ENCODE measurements around the gene SETD1A.

SETD1A gene

DNA sequence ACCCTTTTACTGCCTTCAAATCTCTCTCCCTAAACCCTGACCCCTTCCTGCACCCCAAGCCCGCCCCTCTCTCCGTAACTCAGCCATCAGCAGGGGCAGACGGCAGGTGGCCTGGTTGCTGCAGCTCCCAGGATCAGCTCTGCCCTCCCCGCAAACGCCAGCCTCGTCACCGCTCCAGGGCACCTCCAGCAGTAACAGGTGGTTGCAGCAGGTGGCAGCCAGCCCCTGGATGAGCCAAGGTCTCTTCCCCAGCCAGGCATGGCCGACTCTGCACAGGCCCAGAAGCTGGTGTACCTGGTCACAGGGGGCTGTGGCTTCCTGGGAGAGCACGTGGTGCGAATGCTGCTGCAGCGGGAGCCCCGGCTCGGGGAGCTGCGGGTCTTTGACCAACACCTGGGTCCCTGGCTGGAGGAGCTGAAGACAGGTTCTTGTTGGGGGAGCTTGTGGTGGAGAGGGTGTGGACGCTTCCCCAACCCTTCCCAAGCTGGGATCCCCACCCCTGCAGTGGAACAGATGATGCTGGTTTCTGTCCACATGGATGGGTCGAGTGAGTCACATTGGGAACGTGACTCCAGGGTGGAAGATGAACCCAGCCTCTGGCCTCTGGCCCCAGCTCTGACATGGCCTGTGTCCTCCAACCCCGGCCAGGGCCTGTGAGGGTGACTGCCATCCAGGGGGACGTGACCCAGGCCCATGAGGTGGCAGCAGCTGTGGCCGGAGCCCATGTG is 28.0 kb downstream of the SETD1A start:
- Histone ChIP-seq H3K4me3 (ENCODE audit: control insufficient read depth in 1 of 7, extremely low read depth in 1 of 7, insufficient read depth in 4 of 7, low read depth in 2 of 7, low read length in 6 of 7) (peak overlapping the region in 3 of 7 experiments; percentile 54 to 78 (median 65)), H3K27ac (ENCODE audit: insufficient read depth in 1 of 2, low read depth in 1 of 2, low read length in 2 of 2, poor library complexity in 1 of 2, severe bottlenecking in 2 of 2) (no peak overlapping the region), H3K27me3 (replicated peaks in 2 of 5; ENCODE audit: control insufficient read depth in 4 of 5, insufficient read depth in 5 of 5, low read length in 4 of 5) (no peaks in the 10 kb centered on the region), H3K9me3 (ENCODE audit: control extremely low read depth in 1 of 5, control insufficient read depth in 4 of 5, insufficient read depth in 2 of 5, low read depth in 1 of 5, low read length in 4 of 5) (no peaks in the 10 kb centered on the region), H3K36me3 (ENCODE audit: control insufficient read depth in 4 of 4, insufficient read depth in 4 of 4, low read length in 3 of 4) (peaks cover 7 to 50% (median 33%) of the 10 kb centered on the region in 4 experiments), H3K4me1 (ENCODE audit: control extremely low read depth in 1 of 4, control insufficient read depth in 4 of 4, insufficient read depth in 4 of 4, low read length in 3 of 4) (peaks cover 0 to 21% (median 11%) of the 10 kb centered on the region in 4 experiments)
- DNase-seq = peak in 2 of 3 donors; percentile 51 to 57
- ChIA-PET POLR2A (interaction anchor here (0.6 to 1.0 kb wide), 3 partner anchors 15 to 474 kb away, joined by 3 read pairs; partner anchors contain the start of genes ARMC5 and PHKG2), CTCF (interaction anchor here (0.8 to 5.4 kb wide), 30 partner anchors 8 to 313 kb away, joined by 3 to 40 read pairs (median 4); partner anchors contain the start of genes STX4 and VKORC1)
- 83% methylated on average over 14 of the region's 20 CpGs for WGBS (ENCODE audit: insufficient coverage)

DNA sequence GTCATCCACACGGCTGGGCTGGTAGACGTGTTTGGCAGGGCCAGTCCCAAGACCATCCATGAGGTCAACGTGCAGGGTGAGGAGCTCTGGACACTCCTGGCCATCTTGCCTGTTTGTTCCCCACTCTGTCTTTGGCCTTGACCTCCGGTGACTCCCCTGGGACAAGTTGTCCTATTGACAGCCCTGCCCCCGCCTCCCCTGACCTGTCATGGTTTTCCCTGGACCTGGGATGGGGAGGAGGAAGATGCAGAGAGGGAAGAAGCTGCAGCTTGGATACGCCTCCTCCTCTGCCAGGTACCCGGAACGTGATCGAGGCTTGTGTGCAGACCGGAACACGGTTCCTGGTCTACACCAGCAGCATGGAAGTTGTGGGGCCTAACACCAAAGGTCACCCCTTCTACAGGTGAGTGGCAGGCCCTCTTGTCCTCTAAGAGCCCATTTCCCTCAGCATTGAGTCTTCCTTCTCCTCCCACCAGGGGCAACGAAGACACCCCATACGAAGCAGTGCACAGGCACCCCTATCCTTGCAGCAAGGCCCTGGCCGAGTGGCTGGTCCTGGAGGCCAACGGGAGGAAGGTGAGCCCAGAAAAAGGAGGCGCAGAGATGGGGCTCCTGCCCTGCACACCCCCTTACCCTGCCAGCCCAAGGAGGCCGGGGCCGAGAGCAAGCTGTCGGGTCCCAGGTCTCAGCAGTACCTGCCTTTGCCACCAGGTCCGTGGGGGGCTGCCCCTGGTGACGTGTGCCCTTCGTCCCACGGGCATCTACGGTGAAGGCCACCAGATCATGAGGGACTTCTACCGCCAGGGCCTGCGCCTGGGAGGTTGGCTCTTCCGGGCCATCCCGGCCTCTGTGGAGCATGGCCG is 28.8 kb downstream of the SETD1A start:
- POLR2A ChIA-PET = no interaction called here
- no peak for DNase-seq
- no peak overlapping the region for H3K4me3 ChIP-seq (ENCODE audit: control insufficient read depth in 1 of 7, extremely low read depth in 1 of 7, insufficient read depth in 4 of 7, low read depth in 2 of 7, low read length in 6 of 7)
- CTCF ChIA-PET = interaction anchor here (0.8 to 5.4 kb wide), 19 partner anchors 11 to 312 kb away, joined by 3 to 40 read pairs (median 7); partner anchors contain the start of gene VKORC1
- WGBS (ENCODE audit: insufficient coverage) = 99% methylated on average over 19 of the region's 29 CpGs
- no peak overlapping the region for H3K27ac ChIP-seq (ENCODE audit: insufficient read depth in 1 of 2, low read depth in 1 of 2, low read length in 2 of 2, poor library complexity in 1 of 2, severe bottlenecking in 2 of 2)
- H3K4me1 ChIP-seq (ENCODE audit: control extremely low read depth in 1 of 4, control insufficient read depth in 4 of 4, insufficient read depth in 4 of 4, low read length in 3 of 4) = peaks cover 0 to 21% (median 11%) of the 10 kb centered on the region in 4 experiments
- H3K36me3 ChIP-seq (ENCODE audit: control insufficient read depth in 4 of 4, insufficient read depth in 4 of 4, low read length in 3 of 4) = peaks cover 7 to 43% (median 27%) of the 10 kb centered on the region in 4 experiments
- no peaks in the 10 kb centered on the region for H3K27me3 ChIP-seq (replicated peaks in 2 of 5; ENCODE audit: control insufficient read depth in 4 of 5, insufficient read depth in 5 of 5, low read length in 4 of 5)
- no peaks in the 10 kb centered on the region for H3K9me3 ChIP-seq (ENCODE audit: control extremely low read depth in 1 of 5, control insufficient read depth in 4 of 5, insufficient read depth in 2 of 5, low read depth in 1 of 5, low read length in 4 of 5)

DNA sequence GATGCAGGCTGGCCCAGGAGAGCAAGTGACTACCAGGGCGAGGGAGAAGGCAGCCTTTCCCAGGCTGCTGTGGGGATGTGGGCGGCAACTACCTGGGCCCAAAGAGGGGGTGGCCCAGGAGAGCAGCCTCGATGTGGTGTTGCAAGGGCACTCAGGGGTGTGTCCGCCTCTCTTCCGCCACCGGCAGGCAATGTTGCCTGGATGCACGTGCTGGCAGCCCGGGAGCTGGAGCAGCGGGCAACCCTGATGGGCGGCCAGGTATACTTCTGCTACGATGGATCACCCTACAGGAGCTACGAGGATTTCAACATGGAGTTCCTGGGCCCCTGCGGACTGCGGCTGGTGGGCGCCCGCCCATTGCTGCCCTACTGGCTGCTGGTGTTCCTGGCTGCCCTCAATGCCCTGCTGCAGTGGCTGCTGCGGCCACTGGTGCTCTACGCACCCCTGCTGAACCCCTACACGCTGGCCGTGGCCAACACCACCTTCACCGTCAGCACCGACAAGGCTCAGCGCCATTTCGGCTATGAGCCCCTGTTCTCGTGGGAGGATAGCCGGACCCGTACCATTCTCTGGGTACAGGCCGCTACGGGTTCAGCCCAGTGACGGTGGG is 30.1 kb downstream of the SETD1A start:
- H3K9me3 ChIP-seq (ENCODE audit: control extremely low read depth in 1 of 5, control insufficient read depth in 4 of 5, insufficient read depth in 2 of 5, low read depth in 1 of 5, low read length in 4 of 5) = no peaks in the 10 kb centered on the region
- H3K4me1 ChIP-seq (ENCODE audit: control extremely low read depth in 1 of 4, control insufficient read depth in 4 of 4, insufficient read depth in 4 of 4, low read length in 3 of 4) = peaks cover 0 to 27% (median 18%) of the 10 kb centered on the region in 4 experiments
- DNase-seq = no peak
- ChIA-PET POLR2A (no interaction called here), CTCF (interaction anchor here (1.2 to 3.0 kb wide), 2 partner anchors 14 to 111 kb away, joined by 3 to 7 read pairs; no protein-coding TSS in a partner anchor)
- no peak overlapping the region for H3K4me3 ChIP-seq (ENCODE audit: control insufficient read depth in 1 of 7, extremely low read depth in 1 of 7, insufficient read depth in 4 of 7, low read depth in 2 of 7, low read length in 6 of 7)
- H3K27me3 ChIP-seq (replicated peaks in 2 of 5; ENCODE audit: control insufficient read depth in 4 of 5, insufficient read depth in 5 of 5, low read length in 4 of 5) = no peaks in the 10 kb centered on the region
- H3K36me3 ChIP-seq (ENCODE audit: control insufficient read depth in 4 of 4, insufficient read depth in 4 of 4, low read length in 3 of 4) = peaks cover 2 to 31% (median 17%) of the 10 kb centered on the region in 4 experiments
- no peak overlapping the region for H3K27ac ChIP-seq (ENCODE audit: insufficient read depth in 1 of 2, low read depth in 1 of 2, low read length in 2 of 2, poor library complexity in 1 of 2, severe bottlenecking in 2 of 2)
- 96% methylated on average over 30 of the region's 30 CpGs for whole genome bisulfite sequencing (ENCODE audit: insufficient coverage)

DNA sequence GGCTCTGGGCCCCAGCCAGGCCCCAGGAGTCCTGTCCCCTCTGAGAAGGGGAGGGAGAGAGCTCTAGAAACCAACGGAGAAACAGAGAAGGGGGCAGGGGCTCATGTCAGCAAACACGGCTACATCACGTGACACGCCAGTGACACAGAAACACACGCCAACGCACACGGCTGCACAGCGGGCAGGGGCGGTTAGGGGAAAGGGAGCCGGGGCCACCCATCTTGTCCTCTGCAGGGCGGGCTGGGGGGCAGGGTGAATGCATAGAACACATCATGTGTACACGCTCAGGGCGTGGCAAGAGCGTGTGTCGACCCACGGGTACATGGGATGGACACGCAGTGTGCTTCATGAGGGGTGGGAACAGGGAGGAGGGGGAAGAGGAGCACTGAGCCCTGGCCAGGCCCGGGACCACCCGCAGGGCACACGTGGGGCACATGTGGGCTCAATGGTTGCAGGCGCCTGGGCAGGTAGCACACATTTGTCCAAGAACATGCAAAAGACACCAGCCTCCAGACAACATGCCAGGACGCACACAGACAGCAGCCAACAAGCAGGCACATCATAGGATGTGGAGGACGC is 32.0 kb downstream of the SETD1A start:
- H3K27ac ChIP-seq (ENCODE audit: insufficient read depth in 1 of 2, low read depth in 1 of 2, low read length in 2 of 2, poor library complexity in 1 of 2, severe bottlenecking in 2 of 2) = no peak overlapping the region
- H3K27me3 ChIP-seq (replicated peaks in 2 of 5; ENCODE audit: control insufficient read depth in 4 of 5, insufficient read depth in 5 of 5, low read length in 4 of 5) = no peaks in the 10 kb centered on the region
- no peak for DNase-seq
- H3K9me3 ChIP-seq (ENCODE audit: control extremely low read depth in 1 of 5, control insufficient read depth in 4 of 5, insufficient read depth in 2 of 5, low read depth in 1 of 5, low read length in 4 of 5) = no peaks in the 10 kb centered on the region
- ChIA-PET CTCF (no interaction called here), POLR2A (no interaction called here)
- peaks cover 0 to 24% (median 20%) of the 10 kb centered on the region in 4 experiments for H3K4me1 ChIP-seq (ENCODE audit: control extremely low read depth in 1 of 4, control insufficient read depth in 4 of 4, insufficient read depth in 4 of 4, low read length in 3 of 4)
- peaks cover 0 to 13% (median 4%) of the 10 kb centered on the region in 4 experiments for H3K36me3 ChIP-seq (ENCODE audit: control insufficient read depth in 4 of 4, insufficient read depth in 4 of 4, low read length in 3 of 4)
- H3K4me3 ChIP-seq (ENCODE audit: control insufficient read depth in 1 of 7, extremely low read depth in 1 of 7, insufficient read depth in 4 of 7, low read depth in 2 of 7, low read length in 6 of 7) = no peak overlapping the region
- WGBS (ENCODE audit: insufficient coverage) = 96% methylated on average over 23 of the region's 23 CpGs

DNA sequence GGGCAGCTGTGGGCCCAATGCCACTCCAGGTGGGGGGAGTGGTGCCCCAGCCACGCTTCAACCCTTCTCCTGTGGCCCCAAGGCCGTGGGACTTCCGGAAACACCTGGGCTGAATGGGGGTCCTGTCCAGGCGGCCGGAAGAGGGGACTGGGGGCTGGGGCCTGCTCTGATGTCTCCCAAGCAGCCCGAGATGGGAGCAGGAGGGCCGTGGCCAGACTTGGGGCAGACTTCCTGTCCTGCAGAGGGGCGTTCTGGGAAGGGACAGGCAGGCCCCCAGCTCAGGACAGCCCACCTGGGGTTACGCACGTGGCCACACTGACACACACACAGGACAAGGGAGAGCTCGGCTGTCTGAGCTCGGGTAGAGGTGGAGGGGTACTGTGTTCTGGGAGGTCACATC is 32.6 kb downstream of the SETD1A start:
- no peak overlapping the region for H3K27ac ChIP-seq (ENCODE audit: insufficient read depth in 1 of 2, low read depth in 1 of 2, low read length in 2 of 2, poor library complexity in 1 of 2, severe bottlenecking in 2 of 2)
- no peak for DNase-seq
- peaks cover 0 to 19% (median 17%) of the 10 kb centered on the region in 4 experiments for H3K4me1 ChIP-seq (ENCODE audit: control extremely low read depth in 1 of 4, control insufficient read depth in 4 of 4, insufficient read depth in 4 of 4, low read length in 3 of 4)
- peaks cover 0 to 9% (median 4%) of the 10 kb centered on the region in 4 experiments for H3K36me3 ChIP-seq (ENCODE audit: control insufficient read depth in 4 of 4, insufficient read depth in 4 of 4, low read length in 3 of 4)
- no peaks in the 10 kb centered on the region for H3K9me3 ChIP-seq (ENCODE audit: control extremely low read depth in 1 of 5, control insufficient read depth in 4 of 5, insufficient read depth in 2 of 5, low read depth in 1 of 5, low read length in 4 of 5)
- H3K27me3 ChIP-seq (replicated peaks in 2 of 5; ENCODE audit: control insufficient read depth in 4 of 5, insufficient read depth in 5 of 5, low read length in 4 of 5) = no peaks in the 10 kb centered on the region
- ChIA-PET CTCF (no interaction called here), POLR2A (no interaction called here)
- H3K4me3 ChIP-seq (ENCODE audit: control insufficient read depth in 1 of 7, extremely low read depth in 1 of 7, insufficient read depth in 4 of 7, low read depth in 2 of 7, low read length in 6 of 7) = no peak overlapping the region
- 94% methylated on average over 10 of the region's 12 CpGs for WGBS (ENCODE audit: insufficient coverage)

DNA sequence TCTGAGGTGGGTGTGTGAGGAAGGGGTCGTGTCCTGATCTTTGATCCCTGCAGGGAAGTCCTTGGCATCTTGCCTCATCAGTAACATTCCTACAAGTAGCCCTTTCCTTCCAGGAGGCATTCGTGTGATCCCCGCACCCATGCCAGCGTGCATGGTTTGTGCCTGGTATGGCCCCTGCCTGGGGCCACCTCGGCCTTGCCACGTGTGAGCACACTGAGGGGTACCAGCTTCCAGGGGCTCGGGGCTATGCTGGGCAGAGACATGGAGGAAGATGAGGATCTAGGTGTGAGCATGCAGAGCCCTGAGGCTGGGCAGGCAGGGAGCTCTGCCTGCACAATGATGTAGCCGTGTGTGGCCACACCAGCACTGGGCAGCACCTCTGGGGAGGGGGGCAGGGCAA is 33.5 kb downstream of the SETD1A start:
- POLR2A ChIA-PET = no interaction called here

More for the DNA sequence above, 33.5 kb downstream of the SETD1A start:
- H3K27ac ChIP-seq (ENCODE audit: insufficient read depth in 1 of 2, low read depth in 1 of 2, low read length in 2 of 2, poor library complexity in 1 of 2, severe bottlenecking in 2 of 2) = no peak overlapping the region
- H3K36me3 ChIP-seq (ENCODE audit: control insufficient read depth in 4 of 4, insufficient read depth in 4 of 4, low read length in 3 of 4) = peaks cover 0 to 8% (median under 1%) of the 10 kb centered on the region in 4 experiments
- no peaks in the 10 kb centered on the region for H3K27me3 ChIP-seq (replicated peaks in 2 of 5; ENCODE audit: control insufficient read depth in 4 of 5, insufficient read depth in 5 of 5, low read length in 4 of 5)
- DNase-seq = no peak
- H3K4me1 ChIP-seq (ENCODE audit: control extremely low read depth in 1 of 4, control insufficient read depth in 4 of 4, insufficient read depth in 4 of 4, low read length in 3 of 4) = peaks cover 0 to 18% (median 12%) of the 10 kb centered on the region in 4 experiments
- 78% methylated on average over 6 of the region's 8 CpGs for WGBS (ENCODE audit: insufficient coverage)
- CTCF ChIA-PET = no interaction called here
- H3K9me3 ChIP-seq (ENCODE audit: control extremely low read depth in 1 of 5, control insufficient read depth in 4 of 5, insufficient read depth in 2 of 5, low read depth in 1 of 5, low read length in 4 of 5) = no peaks in the 10 kb centered on the region
- H3K4me3 ChIP-seq (ENCODE audit: control insufficient read depth in 1 of 7, extremely low read depth in 1 of 7, insufficient read depth in 4 of 7, low read depth in 2 of 7, low read length in 6 of 7) = no peak overlapping the region

Data from common myeloid progenitor, CD34-positive (primary cell).